NB4 (cell line): ENCODE data around the gene C2CD2.

Experiments used
- MAX ChIP-seq: IDR thresholded peaks from 2 replicates; pipeline ENCODE4 v1.6.1; 2011; ENCODE audit warnings: low read depth, low read length
- POLR2A ChIP-seq: IDR thresholded peaks from 2 replicates; pipeline ENCODE4 v1.6.1; 2011; ENCODE audit warnings: mild to moderate bottlenecking; ENCODE audit not compliant: insufficient read length; ENCODE audit errors: extremely low read depth

DNA sequence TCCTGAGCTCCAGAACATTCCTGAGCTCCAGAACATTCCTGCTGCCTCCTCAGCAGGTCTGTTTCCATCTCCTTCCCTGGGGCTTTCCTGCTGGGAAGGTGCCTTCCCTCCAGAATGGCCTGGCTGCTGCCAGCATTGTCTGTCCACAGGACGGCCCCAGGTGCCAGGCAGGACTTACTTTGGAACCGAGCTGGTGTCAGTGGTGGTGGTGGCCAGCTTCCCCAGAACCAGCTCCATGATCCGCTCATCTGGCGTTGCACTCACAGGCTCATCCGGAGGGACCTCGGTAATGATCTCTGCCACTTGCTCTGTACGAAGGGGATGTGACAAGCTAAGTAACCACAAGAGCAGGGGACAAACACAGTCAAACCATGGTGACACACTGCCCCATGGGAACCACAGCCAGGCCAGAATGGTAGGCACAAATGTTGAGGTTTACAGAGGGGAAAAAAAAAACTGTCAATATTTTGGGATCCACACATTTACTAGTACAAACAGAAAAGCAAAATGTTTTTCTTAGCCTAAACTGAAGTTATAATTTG is 116.0 kb downstream of the C2CD2 start:
- TF ChIP-seq POLR2A (no peak), MAX (no peak)
